Smooth muscle cell (in vitro differentiated cells): Measurements from ENCODE around the gene ARHGEF9. TPM values are rescaled to one million over a fixed set of nuclear protein-coding genes. Genes with fewer than 3 reads are reported as not detected.

Experiments used
- DNase-seq: peaks from one replicate; lab custom pipeline; 2025; ENCODE audit not compliant: unreplicated experiment; lab: John Stamatoyannopoulos, UW
- H2AFZ ChIP-seq: fragments of 200-600 bp; sonication (generic); 2 replicates; pipeline ENCODE4 v1.6.0; 2016; ENCODE audit warnings: antibody characterized with exemption, low read depth, mild to moderate bottlenecking
- H3F3A ChIP-seq: fragments of 200-600 bp; sonication (generic); 2 replicates; pipeline ENCODE4 v1.6.0; 2017; ENCODE audit warnings: antibody characterized with exemption, low read depth
- H3K27ac ChIP-seq: fragments of 200-600 bp; sonication (generic); 2 replicates; pipeline ENCODE4 v1.5.1; 2016; ENCODE audit warnings: low read depth, mild to moderate bottlenecking
- H3K27me3 ChIP-seq: fragments of 200-600 bp; sonication (generic); 2 replicates; pipeline ENCODE4 v1.6.1; 2016; ENCODE audit warnings: low read depth, mild to moderate bottlenecking
- H3K36me3 ChIP-seq: fragments of 200-600 bp; sonication (generic); 2 replicates; pipeline ENCODE4 v1.5.1; 2016; ENCODE audit warnings: low read depth
- H3K4me1 ChIP-seq: fragments of 200-600 bp; sonication (generic); 2 replicates; pipeline ENCODE4 v1.5.1; 2016; ENCODE audit warnings: low read depth
- H3K4me2 ChIP-seq: fragments of 200-600 bp; sonication (generic); 2 replicates; pipeline ENCODE4 v1.6.0; 2016; ENCODE audit warnings: mild to moderate bottlenecking
- H3K4me3 ChIP-seq: fragments of 200-600 bp; sonication (generic); 2 replicates; pipeline ENCODE4 v1.5.1; 2016; ENCODE audit warnings: mild to moderate bottlenecking
- H3K79me2 ChIP-seq: fragments of 200-600 bp; sonication (generic); 2 replicates; pipeline ENCODE4 v1.6.0; 2016; ENCODE audit warnings: low read depth, mild to moderate bottlenecking
- H3K9ac ChIP-seq: fragments of 200-600 bp; sonication (generic); 2 replicates; pipeline ENCODE4 v1.6.0; 2016; ENCODE audit warnings: low read depth
- H3K9me3 ChIP-seq: fragments of 200-600 bp; sonication (generic); replicated peaks from 2 replicates; pipeline ENCODE4 v1.5.1; 2016; ENCODE audit warnings: low read depth
- H4K20me1 ChIP-seq: fragments of 200-600 bp; sonication (generic); 2 replicates; pipeline ENCODE4 v1.6.0; 2016; ENCODE audit warnings: low read depth
- WGBS: methylation state at CpG from one replicate; pipeline ENCODE4 v1.1.7; 2016; ENCODE audit warnings: low lambda C conversion rate; 5-methylcytosine and 5-hydroxymethylcytosine counted together
- polyA plus RNA-seq: library from polyadenylated mRNA; unstranded; fragments of >200 nt; fragmentation: Nextera tagmentation; extraction: Ambion mirVana; gene quantifications from 2 replicates; pipeline ENCODE4 v1.2.1, GENCODE V29; 2016
- total RNA-seq: library from RNA; depleted of rRNA; stranded (reverse); fragments of >200 nt; gene quantifications from 2 replicates; pipeline ENCODE4 v1.2.3, GENCODE V29; 2014
- TF ChIP-seq, protein P1 (sequence below): fragments of 200-600 bp; sonication (generic); IDR thresholded peaks from 2 replicates; pipeline ENCODE4 v1.5.1; 2017; ENCODE audit warnings: borderline replicate concordance, mild to moderate bottlenecking, antibody characterized with exemption; ENCODE audit not compliant: insufficient read depth, poor library complexity, severe bottlenecking

The ARHGEF9 gene
- total and polyA plus RNA-seq, 2 experiments from 2014 or later: 10.6 to 17.4 TPM

DNA sequence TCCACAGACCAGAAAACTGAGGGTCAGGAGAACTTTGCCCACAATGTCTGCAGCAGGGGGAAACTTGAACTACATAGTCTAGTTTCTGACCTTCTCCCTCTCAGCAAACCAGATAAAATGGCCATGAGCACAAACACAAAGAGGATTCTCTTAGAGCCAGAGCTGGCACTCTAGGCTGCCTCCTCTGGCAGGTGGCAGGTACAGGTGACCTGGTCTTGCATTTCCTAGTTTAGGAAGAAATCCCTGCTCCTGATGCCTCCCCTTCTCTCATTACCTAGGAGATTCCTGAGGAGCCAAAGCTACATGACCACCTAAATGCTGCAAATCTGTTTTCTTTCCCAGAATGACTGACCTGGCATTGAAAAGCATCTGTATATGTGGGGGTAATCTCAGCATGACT is 45.1 kb downstream of the ARHGEF9 start:
- Histone ChIP-seq H3K27me3 (no peaks in the 10 kb centered on the region), H2AFZ (no peak overlapping the region), H3F3A (no peaks in the 10 kb centered on the region), H3K9me3 (no peaks in the 10 kb centered on the region), H3K36me3 (no peaks in the 10 kb centered on the region), H3K4me1 (no peaks in the 10 kb centered on the region), H4K20me1 (peaks cover 18% of the 10 kb centered on the region), H3K9ac (no peak overlapping the region), H3K4me2 (no peak overlapping the region), H3K4me3 (no peak overlapping the region), H3K79me2 (peaks cover 4% of the 10 kb centered on the region), H3K27ac (no peak overlapping the region)
- TF ChIP-seq, protein P1, sequence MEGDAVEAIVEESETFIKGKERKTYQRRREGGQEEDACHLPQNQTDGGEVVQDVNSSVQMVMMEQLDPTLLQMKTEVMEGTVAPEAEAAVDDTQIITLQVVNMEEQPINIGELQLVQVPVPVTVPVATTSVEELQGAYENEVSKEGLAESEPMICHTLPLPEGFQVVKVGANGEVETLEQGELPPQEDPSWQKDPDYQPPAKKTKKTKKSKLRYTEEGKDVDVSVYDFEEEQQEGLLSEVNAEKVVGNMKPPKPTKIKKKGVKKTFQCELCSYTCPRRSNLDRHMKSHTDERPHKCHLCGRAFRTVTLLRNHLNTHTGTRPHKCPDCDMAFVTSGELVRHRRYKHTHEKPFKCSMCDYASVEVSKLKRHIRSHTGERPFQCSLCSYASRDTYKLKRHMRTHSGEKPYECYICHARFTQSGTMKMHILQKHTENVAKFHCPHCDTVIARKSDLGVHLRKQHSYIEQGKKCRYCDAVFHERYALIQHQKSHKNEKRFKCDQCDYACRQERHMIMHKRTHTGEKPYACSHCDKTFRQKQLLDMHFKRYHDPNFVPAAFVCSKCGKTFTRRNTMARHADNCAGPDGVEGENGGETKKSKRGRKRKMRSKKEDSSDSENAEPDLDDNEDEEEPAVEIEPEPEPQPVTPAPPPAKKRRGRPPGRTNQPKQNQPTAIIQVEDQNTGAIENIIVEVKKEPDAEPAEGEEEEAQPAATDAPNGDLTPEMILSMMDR: no peak
- no peak for DNase-seq

DNA sequence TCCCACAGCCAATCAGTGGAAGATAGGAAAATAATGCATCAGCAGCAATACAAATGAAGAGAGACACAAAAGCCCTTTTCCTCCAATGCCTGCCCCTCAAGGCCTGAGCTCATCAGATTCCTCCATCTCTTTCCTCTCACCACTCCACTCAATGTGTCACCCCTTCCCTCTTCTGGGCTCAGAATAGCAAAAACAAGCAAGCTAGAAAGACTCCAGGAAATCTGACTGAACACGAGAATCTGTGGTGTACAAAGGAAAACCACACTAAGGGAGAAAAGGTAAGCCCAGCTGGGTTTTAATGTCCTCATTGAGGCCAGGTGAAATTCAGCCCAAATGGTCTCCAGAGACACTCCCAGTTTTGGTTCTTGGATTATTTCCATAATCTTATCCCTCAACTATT is 46.3 kb downstream of the ARHGEF9 start:
- Histone ChIP-seq H2AFZ (no peak overlapping the region), H4K20me1 (peaks cover 22% of the 10 kb centered on the region), H3F3A (no peaks in the 10 kb centered on the region), H3K27me3 (no peaks in the 10 kb centered on the region), H3K4me2 (no peak overlapping the region), H3K9me3 (no peaks in the 10 kb centered on the region), H3K4me1 (no peaks in the 10 kb centered on the region), H3K9ac (no peak overlapping the region), H3K4me3 (no peak overlapping the region), H3K27ac (no peak overlapping the region), H3K79me2 (no peaks in the 10 kb centered on the region), H3K36me3 (no peaks in the 10 kb centered on the region)
- TF ChIP-seq, protein P1: no peak
- 85% methylated on average over 1 of the region's 1 CpG for WGBS
- no peak for DNase-seq

DNA sequence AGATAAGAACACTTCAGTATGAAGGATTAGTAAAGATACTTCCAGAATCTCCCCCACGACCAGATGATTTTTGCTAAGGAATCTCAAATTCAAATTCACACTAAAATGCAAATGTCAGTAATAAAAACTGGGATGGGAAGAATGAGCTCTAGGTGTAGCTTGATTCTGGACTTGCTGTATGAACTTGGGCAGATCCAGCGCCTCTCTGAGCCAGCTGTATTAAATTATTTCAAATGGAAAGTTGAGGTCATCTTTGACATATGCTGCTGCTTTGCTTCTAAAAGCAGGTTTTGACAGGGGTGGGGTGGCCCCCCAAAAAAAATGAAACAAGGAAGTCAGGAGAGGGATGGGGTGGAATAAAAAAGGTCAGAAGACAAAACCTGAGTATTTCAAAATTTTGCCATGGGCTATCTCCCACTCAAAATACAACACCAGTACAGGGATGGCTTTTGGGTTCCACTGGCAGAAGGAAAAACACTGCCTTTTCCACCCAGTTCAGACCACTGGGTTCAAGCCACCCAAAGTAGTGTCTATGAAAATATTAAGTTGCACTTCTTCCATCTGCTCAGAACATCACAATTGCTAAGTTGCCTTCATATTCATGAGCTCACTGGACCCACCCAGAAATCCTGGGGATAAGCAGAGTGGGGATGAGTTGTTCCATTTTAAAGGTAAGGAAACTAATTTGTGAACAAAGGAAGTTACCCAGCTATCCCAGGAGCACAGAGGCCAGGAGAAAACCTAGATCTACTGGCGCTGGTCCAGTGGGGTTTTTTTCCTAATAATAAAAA is 47.7 kb downstream of the ARHGEF9 start:
- H4K20me1 ChIP-seq: peaks cover 22% of the 10 kb centered on the region
- H3K4me1 ChIP-seq: no peaks in the 10 kb centered on the region
- WGBS: 65% methylated on average over 3 of the region's 3 CpGs
- no peak for DNase-seq
- H3K27me3 ChIP-seq: no peaks in the 10 kb centered on the region
- H3F3A ChIP-seq: no peaks in the 10 kb centered on the region
- no peaks in the 10 kb centered on the region for H3K9me3 ChIP-seq
- no peak overlapping the region for H3K4me3 ChIP-seq
- no peaks in the 10 kb centered on the region for H3K79me2 ChIP-seq
- no peak overlapping the region for H3K27ac ChIP-seq
- no peak overlapping the region for H3K9ac ChIP-seq
- TF ChIP-seq, protein P1: no peak
- no peak overlapping the region for H3K4me2 ChIP-seq
- no peak overlapping the region for H2AFZ ChIP-seq
- no peaks in the 10 kb centered on the region for H3K36me3 ChIP-seq

DNA sequence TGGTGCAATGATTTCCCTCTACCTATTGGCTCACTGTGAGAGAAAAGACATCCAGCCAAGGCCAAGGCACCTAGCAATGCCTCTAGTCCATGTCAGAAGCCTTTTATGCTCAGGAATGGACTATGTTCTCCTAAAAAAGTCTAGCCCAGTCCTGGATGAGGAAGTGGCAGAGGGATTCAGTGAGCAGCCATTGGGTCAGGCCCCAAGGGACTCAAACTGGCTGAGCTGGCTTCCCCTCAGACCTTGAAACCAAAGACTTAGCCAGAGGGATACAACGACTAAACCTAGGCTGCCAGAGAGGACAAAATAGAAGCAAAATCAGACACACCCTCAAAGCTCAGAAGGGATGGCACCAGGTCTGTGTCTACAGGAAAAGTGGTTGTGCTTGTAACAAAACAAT is 49.1 kb downstream of the ARHGEF9 start:
- no peaks in the 10 kb centered on the region for H3K79me2 ChIP-seq
- H4K20me1 ChIP-seq: peaks cover 22% of the 10 kb centered on the region
- no peak for DNase-seq
- TF ChIP-seq, protein P1: no peak
- H3K36me3 ChIP-seq: no peaks in the 10 kb centered on the region
- no peaks in the 10 kb centered on the region for H3F3A ChIP-seq
- WGBS: 57% methylated on average over 1 of the region's 1 CpG
- H3K4me2 ChIP-seq: no peak overlapping the region
- no peaks in the 10 kb centered on the region for H3K27me3 ChIP-seq
- H3K4me1 ChIP-seq: no peaks in the 10 kb centered on the region
- no peaks in the 10 kb centered on the region for H3K9me3 ChIP-seq
- no peak overlapping the region for H2AFZ ChIP-seq
- no peak overlapping the region for H3K27ac ChIP-seq
- no peak overlapping the region for H3K9ac ChIP-seq
- H3K4me3 ChIP-seq: no peak overlapping the region
